ENCODE measurements around the gene CNTN5. TPM values are rescaled to one million over a fixed set of nuclear protein-coding genes. Genes with fewer than 3 reads are reported as not detected.

The CNTN5 gene
- total RNA-seq, 4 donors from 2014 or later, result not detected

DNA sequence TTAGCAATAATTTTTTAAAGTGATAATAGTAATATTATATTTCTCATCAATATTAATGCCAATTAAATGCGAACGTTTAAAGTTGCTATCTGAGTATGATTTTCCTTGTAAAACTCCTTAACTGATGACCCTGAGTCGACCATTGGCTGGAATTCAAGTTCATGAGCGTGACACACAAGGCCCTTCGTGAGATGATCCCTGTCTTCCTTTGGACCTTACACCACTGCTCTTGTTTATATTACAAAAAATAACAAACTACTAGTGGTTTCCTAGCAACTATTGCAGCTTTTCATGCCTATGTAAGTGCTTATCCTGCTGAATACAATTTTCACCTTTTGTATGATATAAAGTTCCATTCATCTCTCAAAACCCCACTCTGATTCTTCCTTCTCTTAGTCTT lies 752.9 kb downstream of the CNTN5 start:
- DNase-seq (ENCODE audit: low spot score), result no peak
- ATAC-seq (ENCODE audit: low FRiP score), result no peak
- TF ChIP-seq, protein P1, sequence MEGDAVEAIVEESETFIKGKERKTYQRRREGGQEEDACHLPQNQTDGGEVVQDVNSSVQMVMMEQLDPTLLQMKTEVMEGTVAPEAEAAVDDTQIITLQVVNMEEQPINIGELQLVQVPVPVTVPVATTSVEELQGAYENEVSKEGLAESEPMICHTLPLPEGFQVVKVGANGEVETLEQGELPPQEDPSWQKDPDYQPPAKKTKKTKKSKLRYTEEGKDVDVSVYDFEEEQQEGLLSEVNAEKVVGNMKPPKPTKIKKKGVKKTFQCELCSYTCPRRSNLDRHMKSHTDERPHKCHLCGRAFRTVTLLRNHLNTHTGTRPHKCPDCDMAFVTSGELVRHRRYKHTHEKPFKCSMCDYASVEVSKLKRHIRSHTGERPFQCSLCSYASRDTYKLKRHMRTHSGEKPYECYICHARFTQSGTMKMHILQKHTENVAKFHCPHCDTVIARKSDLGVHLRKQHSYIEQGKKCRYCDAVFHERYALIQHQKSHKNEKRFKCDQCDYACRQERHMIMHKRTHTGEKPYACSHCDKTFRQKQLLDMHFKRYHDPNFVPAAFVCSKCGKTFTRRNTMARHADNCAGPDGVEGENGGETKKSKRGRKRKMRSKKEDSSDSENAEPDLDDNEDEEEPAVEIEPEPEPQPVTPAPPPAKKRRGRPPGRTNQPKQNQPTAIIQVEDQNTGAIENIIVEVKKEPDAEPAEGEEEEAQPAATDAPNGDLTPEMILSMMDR (IDR thresholded peaks at IDR 0.05), result no peak

DNA sequence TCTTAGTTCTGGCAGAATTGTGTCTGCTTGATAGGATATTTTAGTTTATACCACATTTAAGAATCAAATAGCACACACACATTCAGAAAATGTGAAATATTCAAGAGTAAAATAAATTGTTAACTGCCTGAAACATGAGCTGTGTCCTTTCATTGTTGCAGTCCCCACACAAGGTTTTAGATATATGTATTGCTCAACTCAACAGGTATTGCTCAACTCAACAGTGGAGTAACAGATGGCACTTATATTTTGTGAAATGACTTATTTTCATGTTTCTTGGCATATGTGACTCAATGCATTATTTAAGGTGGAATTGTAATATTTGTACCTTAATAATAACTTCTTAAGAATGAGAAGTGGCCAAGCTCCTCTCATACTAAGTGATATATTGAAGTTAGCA lies 760.3 kb downstream of the CNTN5 start:
- DNase-seq (ENCODE audit: low spot score), result no peak
- ATAC-seq (ENCODE audit: low FRiP score), result no peak

DNA sequence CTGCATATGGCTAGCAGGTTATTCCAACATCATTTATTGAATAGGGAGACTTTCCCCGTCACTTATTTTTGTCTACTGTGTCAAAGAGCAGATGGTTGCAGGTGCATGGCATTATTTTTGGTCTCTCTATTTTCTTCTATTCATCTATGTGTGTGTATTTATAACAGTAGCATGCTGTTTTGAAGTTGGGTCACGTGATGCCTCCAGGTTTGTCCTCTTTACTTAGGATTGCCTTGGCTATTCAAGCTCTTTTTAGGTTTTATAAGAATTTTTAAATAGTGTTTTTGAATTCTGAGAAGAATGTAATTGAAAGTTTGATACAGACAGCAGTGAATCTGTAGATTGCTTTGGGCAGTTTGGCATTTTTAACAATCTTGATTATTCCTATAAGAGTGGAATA lies 770.6 kb downstream of the CNTN5 start:
- ATAC-seq (ENCODE audit: low FRiP score), result no peak
- TF ChIP-seq, protein P1 (IDR thresholded peaks at IDR 0.05), result no peak

More for the DNA sequence above, 760.3 kb downstream of the CNTN5 start:
- TF ChIP-seq, protein P1 (IDR thresholded peaks at IDR 0.05), result no peak

DNA sequence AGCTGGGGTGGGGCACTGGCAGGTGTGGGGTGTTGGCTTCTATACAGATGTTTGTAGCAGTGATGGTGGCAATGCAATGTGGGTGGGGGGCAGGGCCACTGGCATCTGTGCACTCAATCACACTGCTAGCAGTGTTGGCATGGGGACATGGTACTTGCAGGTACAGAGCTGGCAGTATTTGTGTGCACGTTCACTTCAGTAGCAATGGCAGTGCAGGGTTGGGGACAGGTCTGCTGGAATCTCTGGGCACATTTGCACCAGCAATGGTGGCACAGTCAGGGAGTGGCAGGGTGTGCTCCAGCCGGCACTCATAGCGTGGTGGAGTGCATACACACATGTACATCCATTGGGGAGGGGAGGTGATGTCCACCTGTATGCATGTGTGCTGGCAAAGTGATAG lies 775.2 kb downstream of the CNTN5 start:
- ATAC-seq (ENCODE audit: low FRiP score) (peak; percentile 14), DNase-seq (ENCODE audit: low spot score) (no peak)
- TF ChIP-seq, protein P1 (IDR thresholded peaks at IDR 0.05), result no peak

More for the DNA sequence above, 770.6 kb downstream of the CNTN5 start:
- DNase-seq (ENCODE audit: low spot score), result no peak

DNA sequence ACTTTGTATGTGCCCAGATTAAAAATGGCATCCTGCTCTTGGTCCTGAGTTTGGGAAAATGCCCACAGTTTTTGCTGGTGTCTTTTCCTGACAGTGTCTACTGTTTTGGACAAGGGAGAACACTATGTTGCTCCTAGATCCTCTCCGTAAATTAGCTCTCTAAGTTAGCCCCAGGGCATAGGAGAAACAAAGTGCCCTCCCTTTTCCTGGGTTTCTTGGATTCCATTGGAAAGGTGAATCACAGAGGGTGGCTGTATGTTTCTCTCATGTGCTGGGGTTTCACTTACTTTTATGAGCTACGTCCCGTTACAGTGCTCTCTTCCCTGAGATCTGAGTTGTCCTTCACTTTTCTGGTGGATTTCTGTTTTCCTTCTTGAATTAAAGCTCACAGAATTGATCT lies 782.8 kb downstream of the CNTN5 start:
- DNase-seq (ENCODE audit: low spot score) (no peak), ATAC-seq (ENCODE audit: low FRiP score) (no peak)
- TF ChIP-seq, protein P1 (IDR thresholded peaks at IDR 0.05), result no peak

DNA sequence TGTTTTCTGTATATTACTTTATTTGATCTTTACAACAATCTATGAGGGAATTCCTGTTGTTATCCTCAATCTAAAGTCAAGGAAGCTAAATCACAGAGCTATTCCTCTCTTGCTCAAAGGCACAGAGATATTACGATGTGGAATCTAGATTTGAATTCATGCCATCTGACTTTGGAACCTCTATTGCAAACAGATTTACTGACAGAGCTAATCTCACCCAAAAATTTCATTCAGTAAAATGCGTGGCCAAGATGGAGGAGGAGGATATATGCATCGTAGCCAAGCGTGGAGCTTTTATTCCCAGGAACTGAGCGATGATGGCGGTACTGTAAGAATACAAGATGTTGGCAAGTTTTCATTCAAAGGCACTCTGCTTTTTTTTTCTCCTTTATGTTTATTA lies 791.8 kb downstream of the CNTN5 start:
- TF ChIP-seq, protein P1 (IDR thresholded peaks at IDR 0.05), result no peak
- no peak for DNase-seq (ENCODE audit: low spot score)
- no peak for ATAC-seq (ENCODE audit: low FRiP score)

DNA sequence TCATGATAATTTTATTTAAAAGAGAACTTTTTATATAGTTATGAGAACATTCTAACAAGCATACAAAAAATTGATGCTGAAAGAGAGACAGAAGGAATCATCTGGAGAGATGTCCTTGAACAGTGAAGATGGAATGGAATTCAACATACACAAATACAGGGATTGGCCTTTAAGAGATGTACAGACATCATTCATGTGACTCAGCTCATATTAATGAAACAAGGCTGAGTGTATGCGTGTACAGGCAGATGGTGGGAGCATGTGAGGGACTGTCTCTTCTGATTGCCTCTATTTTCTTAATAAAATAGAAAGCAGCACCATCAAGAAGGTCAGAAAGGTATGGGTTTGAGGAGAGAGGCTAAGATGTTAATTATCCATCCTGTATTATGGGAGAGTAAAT lies 793.3 kb downstream of the CNTN5 start:
- TF ChIP-seq, protein P1 (IDR thresholded peaks at IDR 0.05), result no peak
- DNase-seq (ENCODE audit: low spot score) (no peak), ATAC-seq (ENCODE audit: low FRiP score) (no peak)
